ENCODE results near the gene SLAMF9.

- TF ChIP-seq CTCF (IDR thresholded peaks at IDR 0.05; ENCODE audit: low read depth, low read length, missing input control) = no peak
- TF ChIP-seq NR2F2 (IDR thresholded peaks at IDR 0.05) = no peak
- TF ChIP-seq MAX (IDR thresholded peaks at IDR 0.05) = no peak
- TF ChIP-seq GABPA (IDR thresholded peaks at IDR 0.05 in 1 of 2, conservative IDR thresholded peaks at IDR 0.05 in 1 of 2) = no peak
- TF ChIP-seq HNF4G (IDR thresholded peaks at IDR 0.05) = no peak
- no peak for TF ChIP-seq ZBTB33 (IDR thresholded peaks at IDR 0.05)
- no peak for TF ChIP-seq RAD21 (IDR thresholded peaks at IDR 0.05)
- TF ChIP-seq JUND (IDR thresholded peaks at IDR 0.05) = no peak
- TF ChIP-seq REST (IDR thresholded peaks at IDR 0.05) = no peak
- no peak for TF ChIP-seq TAF1 (conservative IDR thresholded peaks at IDR 0.05)
- TF ChIP-seq EGR1 (IDR thresholded peaks at IDR 0.05; ENCODE audit: low read depth in 2 of 2) = no peak
- TF ChIP-seq YY1 (IDR thresholded peaks at IDR 0.05) = no peak
- TF ChIP-seq ATF3 (IDR thresholded peaks at IDR 0.05) = no peak
- TF ChIP-seq SP1 (IDR thresholded peaks at IDR 0.05) = no peak
Observed at GRCh38 chr1:159978107-159978398, 24.0 kb upstream of the SLAMF9 start.

All from liver (tissue), 3 donors.